Right atrium auricular region (tissue), 2 donors: ENCODE results near the gene LMOD1. TPM values are rescaled to one million over a fixed set of nuclear protein-coding genes. Genes with fewer than 3 reads are reported as not detected.
A peak's percentile ranks its signal among the peaks of the same experiment; 100 is the strongest.
"Not testable (repeated sequence)": the region's sequence is repeated elsewhere in the genome, so short reads cannot be mapped to it uniquely, and the experiment has no call there.

ENCODE experiments used
- DNase-seq: peaks from one replicate; pipeline ENCODE4 v3.0.0-alpha.2; 2019; ENCODE audit warnings: low spot score
- H3K27ac ChIP-seq, 2 donors: fragments of 200-600 bp; sonication (generic); 1 replicate in 1 of 2; 2 replicates in 1 of 2; pipeline ENCODE4 v1.5.1; 2016 to 2019
- H3K27me3 ChIP-seq, 2 donors: fragments of 200-600 bp; sonication (generic); one replicate each; pipeline versions ENCODE4 v1.5.1 to v1.6.0; 2017 to 2019
- H3K36me3 ChIP-seq: fragments of 200-600 bp; sonication (generic); one replicate; pipeline ENCODE4 v1.5.1; 2016
- H3K4me1 ChIP-seq, 2 donors: fragments of 200-600 bp; sonication (generic); one replicate each; pipeline versions ENCODE4 v1.5.1 to v1.6.0; 2017 to 2019
- H3K4me3 ChIP-seq, 2 donors: fragments of 200-600 bp; sonication (generic); 1 replicate in 1 of 2; 2 replicates in 1 of 2; pipeline ENCODE4 v1.5.1; 2017 to 2019; ENCODE audit warnings: mild to moderate bottlenecking in 1 of 2, moderate library complexity in 1 of 2
- H3K9me3 ChIP-seq, 2 donors: fragments of 200-600 bp; sonication (generic); one replicate each; pipeline ENCODE4 v1.5.1; 2019
- total RNA-seq, 2 donors: library from RNA; depleted of rRNA; stranded (reverse); fragments of >200 nt; gene quantifications; one replicate each; pipeline ENCODE4 v1.1.0, GENCODE V29; 2016
- TF ChIP-seq, protein P1 (sequence below), 2 donors: fragments of 200-600 bp; sonication (generic); IDR thresholded peaks; one replicate each; pipeline ENCODE4 v1.5.1; 2019; ENCODE audit warnings: antibody characterized with exemption in 2 of 2

Gene LMOD1
- total RNA-seq, 2 donors from 2014 or later, result 31.4 to 42.2 TPM

GRCh38 chr1:201903135-201903534, 43.2 kb downstream of the LMOD1 start:
- peak overlapping the region; percentile 80 to 86 for H3K27ac ChIP-seq
- H3K9me3 ChIP-seq, result no peaks in the 10 kb centered on the region
- TF ChIP-seq, protein P1, sequence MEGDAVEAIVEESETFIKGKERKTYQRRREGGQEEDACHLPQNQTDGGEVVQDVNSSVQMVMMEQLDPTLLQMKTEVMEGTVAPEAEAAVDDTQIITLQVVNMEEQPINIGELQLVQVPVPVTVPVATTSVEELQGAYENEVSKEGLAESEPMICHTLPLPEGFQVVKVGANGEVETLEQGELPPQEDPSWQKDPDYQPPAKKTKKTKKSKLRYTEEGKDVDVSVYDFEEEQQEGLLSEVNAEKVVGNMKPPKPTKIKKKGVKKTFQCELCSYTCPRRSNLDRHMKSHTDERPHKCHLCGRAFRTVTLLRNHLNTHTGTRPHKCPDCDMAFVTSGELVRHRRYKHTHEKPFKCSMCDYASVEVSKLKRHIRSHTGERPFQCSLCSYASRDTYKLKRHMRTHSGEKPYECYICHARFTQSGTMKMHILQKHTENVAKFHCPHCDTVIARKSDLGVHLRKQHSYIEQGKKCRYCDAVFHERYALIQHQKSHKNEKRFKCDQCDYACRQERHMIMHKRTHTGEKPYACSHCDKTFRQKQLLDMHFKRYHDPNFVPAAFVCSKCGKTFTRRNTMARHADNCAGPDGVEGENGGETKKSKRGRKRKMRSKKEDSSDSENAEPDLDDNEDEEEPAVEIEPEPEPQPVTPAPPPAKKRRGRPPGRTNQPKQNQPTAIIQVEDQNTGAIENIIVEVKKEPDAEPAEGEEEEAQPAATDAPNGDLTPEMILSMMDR (IDR thresholded peaks at IDR 0.05), result no peak
- DNase-seq, result no peak
- no peaks in the 10 kb centered on the region for H3K27me3 ChIP-seq
- H3K4me1 ChIP-seq, result peaks cover 0 to 50% of the 10 kb centered on the region in 2 donors
- H3K36me3 ChIP-seq, result peaks cover 15% of the 10 kb centered on the region
- H3K4me3 ChIP-seq, result no peak overlapping the region

DNA sequence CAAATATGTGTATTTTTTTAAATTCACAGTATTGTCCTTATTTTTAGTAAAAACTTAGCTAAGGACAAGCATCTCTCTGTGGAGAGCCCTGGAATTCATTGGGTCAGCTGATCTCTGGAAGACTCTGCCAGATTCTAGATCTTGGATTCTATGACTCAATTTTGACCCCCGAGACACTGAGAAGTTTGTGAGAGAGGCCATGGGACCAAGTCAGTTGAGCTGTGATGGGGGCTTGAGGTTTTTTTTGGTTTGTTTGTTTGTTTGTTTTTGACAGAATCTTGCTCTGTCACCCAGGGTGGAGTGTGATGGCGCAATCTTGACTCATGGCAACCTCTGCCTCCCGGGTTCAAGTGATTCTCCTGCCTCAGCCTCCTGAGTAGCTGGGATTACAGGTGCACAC, 44.1 kb downstream of the LMOD1 start:
- Histone ChIP-seq H3K27me3 (no peaks in the 10 kb centered on the region), H3K9me3 (no peaks in the 10 kb centered on the region), H3K4me1 (peaks cover 0 to 47% of the 10 kb centered on the region in 2 donors), H3K36me3 (peaks cover 15% of the 10 kb centered on the region), H3K27ac (peak overlapping the region; percentile 80 to 86), H3K4me3 (no peak overlapping the region)
- TF ChIP-seq, protein P1 (IDR thresholded peaks at IDR 0.05), result no peak
- DNase-seq, result no peak

DNA sequence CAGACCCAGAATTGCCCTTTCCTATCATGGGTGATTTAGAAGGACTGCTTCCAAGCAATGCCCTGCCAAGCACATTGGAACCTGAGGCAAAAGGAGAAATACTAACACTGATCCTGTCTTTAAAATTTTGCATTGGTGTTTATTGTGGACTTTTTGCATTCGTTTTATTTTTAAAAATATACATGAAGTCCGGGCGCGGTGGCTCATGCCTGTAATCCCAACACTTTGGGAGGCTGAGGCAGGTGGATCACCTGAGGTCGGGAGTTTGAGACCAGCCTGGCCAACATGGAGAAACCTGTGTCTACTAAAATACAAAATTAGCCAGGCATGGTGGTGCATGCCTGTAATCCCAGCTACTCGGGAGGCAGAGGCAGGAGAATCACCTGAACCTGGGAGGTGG, 45.3 kb downstream of the LMOD1 start:
- DNase-seq, H3K27me3 ChIP-seq, H3K9me3 ChIP-seq, H3K4me3 ChIP-seq: not testable (repeated sequence)
- Histone ChIP-seq H3K36me3 (peaks cover 15% of the 10 kb centered on the region), H3K27ac (peak overlapping the region in 1 of 2 donors; percentile 32), H3K4me1 (peaks cover 0 to 47% of the 10 kb centered on the region in 2 donors)

DNA sequence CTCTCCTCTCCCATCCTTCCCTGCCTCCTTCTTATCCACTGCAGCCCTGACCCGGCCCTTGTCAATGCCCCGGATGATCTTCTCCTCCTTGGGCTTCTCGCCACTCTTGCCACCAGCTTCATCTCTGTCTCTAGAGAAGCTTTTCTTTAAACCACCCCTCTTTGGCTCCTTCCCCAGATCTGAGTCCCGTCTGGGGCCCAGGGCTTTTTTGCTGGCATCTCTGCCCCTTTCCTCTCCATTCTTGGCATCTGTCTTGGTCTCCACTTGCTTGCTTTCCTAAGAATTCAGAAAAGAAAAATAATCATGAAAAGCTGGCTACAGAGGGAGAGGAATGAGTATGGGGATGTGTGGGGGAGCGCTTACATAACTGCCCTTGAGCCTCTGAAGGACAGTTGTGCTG, 45.9 kb downstream of the LMOD1 start:
- Histone ChIP-seq H3K4me3 (no peak overlapping the region), H3K27ac (peak overlapping the region; percentile 11 to 32), H3K36me3 (peaks cover 15% of the 10 kb centered on the region), H3K27me3 (no peaks in the 10 kb centered on the region), H3K4me1 (peaks cover 0 to 42% of the 10 kb centered on the region in 2 donors), H3K9me3 (no peaks in the 10 kb centered on the region)
- TF ChIP-seq, protein P1 (IDR thresholded peaks at IDR 0.05), result no peak
- no peak for DNase-seq

- H3K4me3 ChIP-seq, result no peak overlapping the region
- H3K27ac ChIP-seq, result peak overlapping the region; percentile 11 to 71
- H3K36me3 ChIP-seq, result peaks cover 15% of the 10 kb centered on the region
- no peak for DNase-seq
- H3K4me1 ChIP-seq, result peaks cover 0 to 36% of the 10 kb centered on the region in 2 donors
- H3K9me3 ChIP-seq, result no peaks in the 10 kb centered on the region
- TF ChIP-seq, protein P1 (IDR thresholded peaks at IDR 0.05), result no peak
- no peaks in the 10 kb centered on the region for H3K27me3 ChIP-seq
Measured at GRCh38 chr1:201899683-201900429, 46.5 kb downstream of the LMOD1 start.

- no peak for DNase-seq
- H3K4me1 ChIP-seq, result peaks cover 0 to 27% of the 10 kb centered on the region in 2 donors
- TF ChIP-seq, protein P1 (IDR thresholded peaks at IDR 0.05), result no peak
Measured at GRCh38 chr1:201898992-201899391, 47.4 kb downstream of the LMOD1 start.

More at GRCh38 chr1:201898992-201899391, 47.4 kb downstream of the LMOD1 start:
- Histone ChIP-seq H3K27me3 (no peaks in the 10 kb centered on the region), H3K36me3 (peaks cover 15% of the 10 kb centered on the region), H3K4me3 (no peak overlapping the region), H3K27ac (peak overlapping the region in 1 of 2 donors; percentile 71), H3K9me3 (no peaks in the 10 kb centered on the region)
